NCI-H446 (cell line): ENCODE results near the gene FAM131C.

Experiments used
- DNase-seq, 2 experiments: peaks; one replicate each; lab custom pipeline; 2025; lab: John Stamatoyannopoulos, UW

FAM131C gene

DNA sequence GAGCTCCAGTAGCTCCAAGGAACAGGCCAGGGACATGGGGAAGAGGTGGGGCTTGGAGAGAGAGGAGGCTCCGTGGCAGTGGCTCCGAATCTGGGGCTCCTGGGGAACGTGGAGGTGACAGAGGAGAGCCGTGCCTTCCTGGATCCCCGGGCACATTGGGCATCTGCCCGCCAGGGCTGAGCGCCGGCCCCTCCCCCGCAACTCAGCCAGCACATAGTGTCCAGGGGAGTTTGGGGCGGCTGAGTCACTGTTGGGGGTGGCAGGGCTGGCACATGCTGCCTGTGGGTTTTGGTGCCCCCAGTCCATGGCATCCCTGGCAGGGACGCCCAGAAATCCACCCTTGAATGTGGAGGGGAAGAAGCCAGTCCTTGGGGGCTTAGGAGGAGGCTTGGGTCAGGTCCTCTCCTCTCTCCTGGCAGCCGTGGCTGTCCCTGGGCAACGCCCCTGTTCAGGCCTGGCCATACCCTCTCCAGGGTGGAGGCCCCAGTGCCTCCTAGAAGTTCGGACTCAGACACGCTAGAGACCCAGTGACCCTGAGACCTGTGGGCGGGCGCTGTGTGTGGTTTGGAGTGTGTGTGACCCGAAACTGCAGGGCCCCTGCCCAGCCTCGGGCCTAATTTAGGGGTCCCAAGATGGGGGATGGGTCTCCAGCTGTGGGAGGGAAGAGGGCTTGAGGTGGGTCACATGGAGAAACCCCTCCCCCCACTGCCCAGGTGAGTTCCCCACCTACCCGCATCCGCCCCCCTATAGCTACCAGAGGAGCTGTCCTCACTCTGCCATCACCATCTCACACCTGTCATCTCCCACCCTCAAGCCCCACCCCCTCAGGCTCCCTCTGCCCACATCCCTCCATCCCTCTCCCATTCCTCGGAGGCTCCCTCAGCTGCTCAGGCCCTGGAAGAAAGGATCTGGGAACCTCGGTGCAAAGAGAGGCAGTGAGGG lies 57.2 kb downstream of the FAM131C start:
- no peak for DNase-seq

DNA sequence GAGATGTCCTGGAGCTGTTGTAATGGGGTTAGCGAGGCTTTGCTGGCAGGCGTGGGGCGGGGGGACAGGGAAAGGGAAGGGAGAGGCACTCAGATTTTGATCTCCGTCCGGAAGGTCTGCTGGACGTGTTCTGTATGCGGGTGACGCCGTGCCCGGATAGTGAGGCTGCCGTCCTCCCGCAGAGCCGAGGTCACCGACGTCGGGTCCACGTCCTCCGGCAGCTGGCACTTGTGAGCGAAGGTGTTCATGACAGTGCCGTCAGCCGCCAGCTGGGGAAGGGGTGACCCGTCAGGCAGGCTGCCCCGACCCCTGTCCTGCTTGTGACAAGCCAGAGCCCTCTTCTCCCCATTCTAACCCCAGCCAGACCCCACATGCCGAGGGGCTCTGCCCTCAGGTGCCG lies 58.0 kb downstream of the FAM131C start:
- no peak for DNase-seq

DNA sequence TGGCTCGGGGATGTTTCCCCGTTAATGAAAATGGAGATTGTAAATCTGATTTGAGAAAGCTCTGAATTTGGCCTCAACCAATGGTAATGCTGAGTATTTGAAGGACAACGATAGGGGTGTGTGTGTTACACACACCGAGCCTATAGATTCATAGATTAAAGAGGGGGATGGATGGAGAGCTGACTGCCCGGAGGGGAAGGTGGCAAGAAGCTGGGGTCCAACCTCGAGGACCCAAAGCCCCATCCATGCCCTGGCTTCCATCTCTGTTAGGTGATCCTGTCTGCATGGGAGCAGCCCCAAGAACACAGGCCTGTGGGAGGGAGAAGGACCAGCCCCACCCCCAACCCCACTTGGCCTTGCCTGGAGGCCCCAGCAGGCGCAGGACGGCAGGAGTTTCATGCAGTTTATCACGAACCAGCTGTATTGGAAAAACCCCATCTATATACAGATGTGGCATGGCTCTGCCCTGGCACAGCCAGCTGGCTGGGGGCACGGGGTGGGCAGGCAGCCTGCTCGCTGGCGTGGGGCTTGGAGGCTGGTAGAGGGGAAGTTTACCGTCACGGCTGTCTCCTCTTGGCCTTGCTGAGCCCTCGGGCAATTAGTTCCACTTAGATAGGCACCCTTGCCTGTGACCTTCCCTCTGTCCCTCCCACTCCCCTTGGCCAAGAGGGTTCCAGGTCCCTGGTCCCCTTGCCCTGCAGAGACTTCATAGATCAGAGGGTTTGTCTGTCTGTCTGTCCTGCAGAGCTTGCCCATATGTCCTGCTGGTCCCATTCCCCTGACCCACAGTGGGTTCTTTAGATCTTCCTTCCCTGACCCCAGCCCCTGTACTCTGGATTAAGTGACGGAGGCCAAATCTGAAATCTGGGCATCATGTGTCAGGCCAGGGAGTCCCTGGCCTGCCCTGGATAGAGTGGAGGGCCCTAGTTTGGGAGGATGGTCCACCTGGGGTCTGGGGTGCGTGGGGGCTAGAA lies 58.7 kb downstream of the FAM131C start:
- DNase-seq = no peak

DNA sequence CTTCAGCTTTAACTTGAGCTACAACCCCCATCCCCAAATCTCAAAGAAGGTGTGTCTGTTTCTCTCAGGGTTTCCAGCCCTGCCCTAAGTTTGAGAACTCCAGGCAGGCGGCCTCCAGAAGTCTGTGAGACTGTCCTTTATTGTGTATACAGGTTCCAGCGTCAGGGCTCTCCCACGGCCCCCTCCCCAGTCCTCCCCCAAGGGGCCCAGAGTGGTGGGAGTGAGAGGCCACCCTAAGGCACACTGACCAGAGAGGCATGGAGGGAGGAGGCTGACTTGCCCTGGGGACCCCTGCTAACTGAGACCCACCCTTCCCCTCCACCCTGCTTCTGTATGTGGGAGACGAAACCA lies 59.6 kb downstream of the FAM131C start:
- no peak for DNase-seq

DNA sequence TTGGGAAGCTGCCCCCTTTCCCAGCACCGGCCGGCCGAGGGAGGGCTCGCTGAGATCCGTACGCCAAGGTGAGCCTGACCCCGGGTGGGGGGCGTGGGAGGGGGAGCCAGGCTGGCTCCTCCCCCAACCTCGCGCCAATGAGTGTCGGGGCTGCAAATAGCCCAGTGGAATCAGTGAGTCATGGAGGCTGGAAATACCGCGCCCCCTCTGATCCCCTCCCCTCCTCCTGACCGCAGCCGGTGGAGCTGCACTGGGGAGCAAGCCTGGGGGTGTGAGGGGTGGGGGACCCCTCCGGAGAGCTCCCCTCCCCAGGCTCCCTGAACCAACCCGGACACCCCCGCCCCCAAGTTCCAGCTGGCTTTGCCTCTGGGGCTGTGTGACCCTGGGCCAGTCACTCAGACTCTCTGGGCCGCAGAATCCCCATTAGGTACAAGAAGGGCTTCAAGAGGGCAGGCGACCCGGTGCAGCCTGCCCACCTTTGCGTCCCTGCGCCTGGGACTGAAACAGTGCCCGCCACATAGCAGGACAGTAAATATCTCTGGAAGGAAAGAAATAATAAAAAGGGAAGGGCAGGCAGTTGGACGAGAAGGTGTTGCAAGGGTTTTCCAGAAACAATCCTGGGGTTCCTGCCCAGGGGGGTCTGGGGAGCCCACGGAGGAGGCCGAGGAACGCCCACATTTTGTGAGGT lies 60.1 kb downstream of the FAM131C start:
- DNase-seq = no peak

DNA sequence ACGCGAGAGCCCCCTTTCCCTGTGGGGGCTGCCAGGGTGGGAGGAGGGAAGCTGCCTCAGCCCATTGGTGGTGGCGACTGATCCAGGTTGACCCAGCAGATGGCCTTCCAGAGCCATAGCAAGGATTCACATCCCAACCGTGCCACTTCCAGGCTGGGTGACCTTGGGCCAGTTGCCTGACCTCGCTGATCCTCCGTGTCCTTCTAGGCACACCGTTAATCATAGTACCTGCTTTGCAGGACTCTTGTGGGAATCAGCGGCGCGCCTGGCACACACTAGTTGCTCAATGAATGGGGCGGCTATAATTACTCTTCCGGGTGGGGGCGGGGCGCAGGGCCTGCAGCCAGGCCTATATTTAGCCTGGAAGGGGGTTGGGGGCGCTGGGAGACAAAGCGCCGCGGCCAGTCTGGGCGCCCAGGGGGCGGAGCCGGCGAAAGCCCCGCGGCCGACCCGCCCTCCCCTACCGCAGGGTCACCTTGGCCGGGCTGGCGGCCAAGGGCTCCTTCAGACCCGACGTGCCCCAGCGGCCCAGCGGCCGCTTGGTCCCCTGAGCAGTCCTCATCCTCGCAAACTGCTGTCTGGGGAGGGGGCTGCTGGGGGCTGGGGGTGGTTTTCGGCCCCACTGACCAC lies 60.7 kb downstream of the FAM131C start:
- no peak for DNase-seq

DNA sequence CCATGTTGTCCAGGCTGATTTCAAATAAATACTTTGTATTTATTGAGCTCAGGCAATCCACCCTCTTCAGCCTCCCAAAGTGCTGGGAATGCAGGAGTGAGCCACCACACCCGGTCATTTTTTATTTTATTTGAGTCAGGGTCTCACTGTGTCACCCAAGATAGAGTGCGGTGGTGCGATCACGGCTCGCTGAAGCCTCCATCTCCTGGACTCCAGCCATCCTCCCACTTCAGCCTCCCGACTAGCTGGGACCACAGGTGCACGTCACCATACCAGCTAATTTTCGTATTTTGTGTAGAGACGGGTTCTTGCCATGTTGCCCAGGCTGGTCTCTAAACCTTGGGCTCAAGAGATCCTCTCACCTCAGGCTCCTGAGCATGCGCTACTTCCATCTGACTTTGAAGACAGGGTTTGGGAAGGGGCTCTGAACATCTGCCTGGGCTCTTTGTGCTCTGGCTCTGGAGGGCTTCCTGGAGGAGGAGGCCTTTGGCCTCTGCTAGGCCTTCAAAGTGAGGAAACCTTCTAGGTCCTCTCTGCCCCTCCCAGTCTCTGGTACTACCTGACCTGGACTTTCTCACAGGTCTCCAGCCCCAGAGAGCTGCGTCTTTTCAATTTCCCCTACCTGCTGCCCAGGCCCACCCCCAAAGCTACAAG lies 61.4 kb downstream of the FAM131C start:
- no peak for DNase-seq

DNA sequence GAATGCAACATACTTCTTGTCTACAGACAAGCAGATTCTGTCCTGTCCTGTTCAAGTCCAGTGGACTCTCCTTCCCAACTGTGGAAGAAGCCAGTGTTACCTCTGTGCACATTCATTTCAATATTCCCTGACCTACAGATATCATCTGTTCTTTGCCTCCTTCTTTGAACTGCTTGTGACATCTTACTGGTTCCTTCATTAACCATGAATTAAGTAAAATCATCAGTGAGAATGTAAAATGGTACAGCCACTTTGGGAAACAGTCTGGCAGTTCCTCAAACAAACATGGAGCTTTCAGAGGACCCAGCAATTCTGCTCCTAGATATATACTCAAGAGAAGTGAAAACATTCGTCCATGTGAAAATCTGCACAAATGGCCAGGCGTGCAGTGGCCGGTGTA lies 62.6 kb downstream of the FAM131C start:
- no peak for DNase-seq

DNA sequence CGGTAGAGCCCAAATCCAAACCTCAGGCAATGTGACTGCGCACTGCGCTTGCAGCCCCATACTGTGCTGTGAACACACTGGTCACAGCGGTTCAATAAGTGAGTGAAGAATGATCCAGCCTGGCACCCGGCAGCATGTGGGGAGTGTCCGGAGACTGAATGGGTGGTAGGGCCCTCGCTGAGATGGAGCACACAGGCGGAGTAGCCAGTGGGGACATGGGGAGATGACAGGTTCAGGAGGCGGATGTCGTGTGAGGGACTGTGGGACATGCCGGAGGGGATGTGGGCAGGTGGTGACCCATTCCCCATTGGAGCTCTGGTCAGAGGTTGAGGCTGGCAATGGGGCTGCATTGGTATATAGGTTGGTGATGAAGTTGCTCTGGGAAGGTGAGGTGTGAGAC lies 63.8 kb downstream of the FAM131C start:
- no peak for DNase-seq

DNA sequence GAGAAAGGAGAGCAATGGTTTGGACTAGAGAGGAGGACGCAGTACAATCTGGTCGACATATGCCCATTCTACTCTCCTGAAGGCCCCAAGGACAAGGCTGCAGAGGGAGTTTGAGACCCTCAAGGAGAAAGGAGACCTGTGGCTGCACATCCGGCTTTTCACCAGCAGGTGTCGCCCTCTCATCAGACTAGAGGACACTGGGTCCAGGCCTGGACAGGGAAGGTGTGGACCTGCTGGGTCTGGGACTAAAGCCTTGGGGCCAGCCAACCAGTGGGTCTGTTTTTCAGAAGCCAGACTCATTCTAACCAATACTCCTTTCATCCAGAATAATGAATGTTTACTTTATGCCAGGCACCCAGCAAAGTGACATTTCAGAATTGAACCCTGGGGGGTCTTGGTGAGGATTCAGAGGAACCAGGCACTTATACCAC lies 64.4 kb downstream of the FAM131C start:
- peak; percentile 35 to 75 for DNase-seq
